Smooth muscle cell (in vitro differentiated cells): ENCODE measurements around the gene HAO2. TPM values are rescaled to one million over a fixed set of nuclear protein-coding genes. Genes with fewer than 3 reads are reported as not detected.
"Not testable (repeated sequence)": the region's sequence is repeated elsewhere in the genome, so short reads cannot be mapped to it uniquely, and the experiment has no call there.

Experiments used
- DNase-seq: peaks from one replicate; lab custom pipeline; 2025; ENCODE audit not compliant: unreplicated experiment; lab: John Stamatoyannopoulos, UW
- H2AFZ ChIP-seq: fragments of 200-600 bp; sonication (generic); 2 replicates; pipeline ENCODE4 v1.6.0; 2016; ENCODE audit warnings: antibody characterized with exemption, low read depth, mild to moderate bottlenecking
- H3F3A ChIP-seq: fragments of 200-600 bp; sonication (generic); 2 replicates; pipeline ENCODE4 v1.6.0; 2017; ENCODE audit warnings: antibody characterized with exemption, low read depth
- H3K27ac ChIP-seq: fragments of 200-600 bp; sonication (generic); 2 replicates; pipeline ENCODE4 v1.5.1; 2016; ENCODE audit warnings: low read depth, mild to moderate bottlenecking
- H3K27me3 ChIP-seq: fragments of 200-600 bp; sonication (generic); 2 replicates; pipeline ENCODE4 v1.6.1; 2016; ENCODE audit warnings: low read depth, mild to moderate bottlenecking
- H3K36me3 ChIP-seq: fragments of 200-600 bp; sonication (generic); 2 replicates; pipeline ENCODE4 v1.5.1; 2016; ENCODE audit warnings: low read depth
- H3K4me1 ChIP-seq: fragments of 200-600 bp; sonication (generic); 2 replicates; pipeline ENCODE4 v1.5.1; 2016; ENCODE audit warnings: low read depth
- H3K4me2 ChIP-seq: fragments of 200-600 bp; sonication (generic); 2 replicates; pipeline ENCODE4 v1.6.0; 2016; ENCODE audit warnings: mild to moderate bottlenecking
- H3K4me3 ChIP-seq: fragments of 200-600 bp; sonication (generic); 2 replicates; pipeline ENCODE4 v1.5.1; 2016; ENCODE audit warnings: mild to moderate bottlenecking
- H3K79me2 ChIP-seq: fragments of 200-600 bp; sonication (generic); 2 replicates; pipeline ENCODE4 v1.6.0; 2016; ENCODE audit warnings: low read depth, mild to moderate bottlenecking
- H3K9ac ChIP-seq: fragments of 200-600 bp; sonication (generic); 2 replicates; pipeline ENCODE4 v1.6.0; 2016; ENCODE audit warnings: low read depth
- H3K9me3 ChIP-seq: fragments of 200-600 bp; sonication (generic); replicated peaks from 2 replicates; pipeline ENCODE4 v1.5.1; 2016; ENCODE audit warnings: low read depth
- H4K20me1 ChIP-seq: fragments of 200-600 bp; sonication (generic); 2 replicates; pipeline ENCODE4 v1.6.0; 2016; ENCODE audit warnings: low read depth
- WGBS: methylation state at CpG from one replicate; pipeline ENCODE4 v1.1.7; 2016; ENCODE audit warnings: low lambda C conversion rate; 5-methylcytosine and 5-hydroxymethylcytosine counted together
- polyA plus RNA-seq: library from polyadenylated mRNA; unstranded; fragments of >200 nt; fragmentation: Nextera tagmentation; extraction: Ambion mirVana; gene quantifications from 2 replicates; pipeline ENCODE4 v1.2.1, GENCODE V29; 2016
- total RNA-seq: library from RNA; depleted of rRNA; stranded (reverse); fragments of >200 nt; gene quantifications from 2 replicates; pipeline ENCODE4 v1.2.3, GENCODE V29; 2014
- TF ChIP-seq, protein P1 (sequence below): fragments of 200-600 bp; sonication (generic); IDR thresholded peaks from 2 replicates; pipeline ENCODE4 v1.5.1; 2017; ENCODE audit warnings: borderline replicate concordance, mild to moderate bottlenecking, antibody characterized with exemption; ENCODE audit not compliant: insufficient read depth, poor library complexity, severe bottlenecking

HAO2 gene
- total and polyA plus RNA-seq, 2 experiments from 2014 or later, result not detected

DNA sequence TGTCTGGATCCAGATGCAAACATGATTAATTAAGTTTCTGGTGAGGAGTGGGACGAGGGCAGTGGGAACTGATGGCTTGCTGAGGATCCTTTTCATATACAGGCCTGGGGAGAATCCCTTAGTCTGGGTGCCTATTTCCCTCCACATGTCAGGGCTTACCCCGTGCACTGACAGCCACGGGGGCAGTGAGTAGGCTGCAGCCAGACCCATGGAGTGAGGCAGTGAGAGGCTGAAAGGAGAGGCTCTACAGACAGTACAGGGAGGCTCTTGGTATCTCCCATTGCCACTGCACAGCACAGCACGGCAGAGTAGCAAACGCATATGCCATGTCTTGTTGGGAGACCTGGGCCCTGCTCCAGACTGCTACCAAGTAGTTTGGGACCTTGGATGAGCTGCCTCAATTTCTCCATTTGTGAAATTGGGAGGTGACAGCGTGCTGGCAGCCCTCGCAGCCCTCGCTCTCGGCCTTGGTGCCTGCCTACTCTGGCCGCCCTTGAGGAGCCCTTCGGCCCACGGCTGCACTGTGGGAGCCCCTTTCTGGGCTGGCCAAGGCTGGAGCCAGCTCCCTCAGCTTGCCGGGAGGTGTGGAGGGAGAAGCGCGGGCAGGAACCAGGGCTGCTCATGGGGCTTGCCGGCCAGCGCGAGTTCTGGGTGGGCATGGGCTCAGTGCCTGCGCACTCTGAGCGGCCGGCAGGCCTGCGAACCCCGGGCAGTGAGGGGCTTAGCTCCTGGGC lies 35.3 kb upstream of the HAO2 start:
- TF ChIP-seq, protein P1, sequence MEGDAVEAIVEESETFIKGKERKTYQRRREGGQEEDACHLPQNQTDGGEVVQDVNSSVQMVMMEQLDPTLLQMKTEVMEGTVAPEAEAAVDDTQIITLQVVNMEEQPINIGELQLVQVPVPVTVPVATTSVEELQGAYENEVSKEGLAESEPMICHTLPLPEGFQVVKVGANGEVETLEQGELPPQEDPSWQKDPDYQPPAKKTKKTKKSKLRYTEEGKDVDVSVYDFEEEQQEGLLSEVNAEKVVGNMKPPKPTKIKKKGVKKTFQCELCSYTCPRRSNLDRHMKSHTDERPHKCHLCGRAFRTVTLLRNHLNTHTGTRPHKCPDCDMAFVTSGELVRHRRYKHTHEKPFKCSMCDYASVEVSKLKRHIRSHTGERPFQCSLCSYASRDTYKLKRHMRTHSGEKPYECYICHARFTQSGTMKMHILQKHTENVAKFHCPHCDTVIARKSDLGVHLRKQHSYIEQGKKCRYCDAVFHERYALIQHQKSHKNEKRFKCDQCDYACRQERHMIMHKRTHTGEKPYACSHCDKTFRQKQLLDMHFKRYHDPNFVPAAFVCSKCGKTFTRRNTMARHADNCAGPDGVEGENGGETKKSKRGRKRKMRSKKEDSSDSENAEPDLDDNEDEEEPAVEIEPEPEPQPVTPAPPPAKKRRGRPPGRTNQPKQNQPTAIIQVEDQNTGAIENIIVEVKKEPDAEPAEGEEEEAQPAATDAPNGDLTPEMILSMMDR, result no peak
- no peaks in the 10 kb centered on the region for H3K9me3 ChIP-seq
- H3K27me3 ChIP-seq, result peaks cover 19% of the 10 kb centered on the region
- H3F3A ChIP-seq, result no peaks in the 10 kb centered on the region
- no peak overlapping the region for H2AFZ ChIP-seq
- H3K27ac ChIP-seq, result no peak overlapping the region
- H3K4me2 ChIP-seq, result no peak overlapping the region
- H3K36me3 ChIP-seq, result no peaks in the 10 kb centered on the region
- no peak overlapping the region for H3K9ac ChIP-seq
- peaks cover 12% of the 10 kb centered on the region for H3K4me1 ChIP-seq
- DNase-seq, result no peak
- H3K4me3 ChIP-seq, result no peak overlapping the region
- 94% methylated on average over 23 of the region's 23 CpGs for WGBS
- H3K79me2 ChIP-seq, result no peaks in the 10 kb centered on the region
- H4K20me1 ChIP-seq, result no peaks in the 10 kb centered on the region

DNA sequence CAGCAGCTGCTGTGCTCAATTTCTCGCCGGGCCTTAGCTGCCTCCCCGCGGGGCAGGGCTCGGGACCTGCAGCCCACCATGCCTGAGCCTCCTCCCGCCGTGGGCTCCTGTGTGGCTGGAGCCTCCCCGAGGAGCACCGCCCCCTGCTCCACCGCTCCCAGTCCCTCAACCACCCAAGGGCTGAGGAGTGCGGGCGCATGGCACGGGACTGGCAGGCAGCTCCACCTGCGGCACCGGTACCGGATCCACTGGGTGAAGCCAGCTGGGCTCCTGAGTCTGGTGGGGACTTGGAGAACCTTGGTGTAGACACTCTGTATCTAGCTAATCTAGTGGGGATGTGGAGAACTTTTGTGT lies 34.7 kb upstream of the HAO2 start:
- not testable (repeated sequence) for H3K36me3 ChIP-seq, H3K9ac ChIP-seq, H2AFZ ChIP-seq, H3F3A ChIP-seq, H3K79me2 ChIP-seq, H4K20me1 ChIP-seq, H3K4me3 ChIP-seq, H3K27ac ChIP-seq, H3K4me2 ChIP-seq, DNase-seq, H3K9me3 ChIP-seq
- Histone ChIP-seq H3K27me3 (peaks cover 14% of the 10 kb centered on the region), H3K4me1 (peaks cover 12% of the 10 kb centered on the region)
- 97% methylated on average over 14 of the region's 16 CpGs for WGBS

DNA sequence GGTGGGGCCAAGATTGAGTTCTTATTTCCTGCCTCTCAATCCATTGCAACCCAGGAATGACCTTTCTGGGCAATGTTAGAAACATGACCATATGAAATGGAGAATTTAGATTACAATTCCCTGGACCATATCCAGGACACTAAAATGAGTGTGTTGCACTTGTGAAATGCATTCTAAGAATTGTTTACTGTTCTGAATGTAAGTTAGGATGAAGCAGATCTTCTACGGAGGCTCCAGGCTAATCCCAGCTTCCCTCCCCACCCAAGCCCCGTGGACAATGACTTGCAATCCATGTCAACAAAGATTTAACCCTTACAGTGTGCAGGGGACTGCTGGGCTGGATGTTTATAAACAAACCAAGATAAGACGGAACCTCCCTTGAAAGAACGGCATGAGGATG lies 31.7 kb upstream of the HAO2 start:
- no peaks in the 10 kb centered on the region for H4K20me1 ChIP-seq
- no peaks in the 10 kb centered on the region for H3F3A ChIP-seq
- H3K4me3 ChIP-seq, result no peak overlapping the region
- TF ChIP-seq, protein P1, result no peak
- 11% methylated on average over 4 of the region's 4 CpGs for WGBS
- H3K36me3 ChIP-seq, result no peaks in the 10 kb centered on the region
- H3K9ac ChIP-seq, result no peak overlapping the region
- peak overlapping the region; percentile 45 for H2AFZ ChIP-seq
- no peak for DNase-seq
- no peaks in the 10 kb centered on the region for H3K79me2 ChIP-seq
- H3K9me3 ChIP-seq, result no peaks in the 10 kb centered on the region
- H3K4me1 ChIP-seq, result peaks cover 8% of the 10 kb centered on the region
- H3K27me3 ChIP-seq, result peaks cover 7% of the 10 kb centered on the region
- no peak overlapping the region for H3K4me2 ChIP-seq
- H3K27ac ChIP-seq, result no peak overlapping the region

DNA sequence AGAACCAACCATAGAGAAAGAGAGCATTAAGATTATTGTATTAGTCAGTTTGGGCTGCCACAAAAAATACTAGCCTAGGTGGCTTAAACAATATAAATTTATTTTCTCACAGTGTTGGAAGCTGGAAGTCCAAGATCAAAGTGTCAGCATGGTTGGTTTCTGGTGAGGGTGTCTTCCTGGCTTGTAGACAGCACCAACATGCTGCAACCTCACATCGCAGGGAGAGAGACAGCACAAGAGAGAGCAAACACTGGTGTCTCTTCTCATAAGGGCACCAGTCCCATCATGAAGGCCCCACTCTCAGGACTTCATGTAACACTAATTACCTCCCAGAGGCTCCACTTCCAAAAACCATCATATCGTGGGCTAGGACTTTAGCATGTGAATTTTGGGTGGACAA lies 30.6 kb upstream of the HAO2 start:
- Histone ChIP-seq H3F3A (no peaks in the 10 kb centered on the region), H3K79me2 (no peaks in the 10 kb centered on the region), H3K9ac (no peak overlapping the region), H2AFZ (no peak overlapping the region), H3K36me3 (no peaks in the 10 kb centered on the region), H3K4me1 (no peaks in the 10 kb centered on the region), H4K20me1 (no peaks in the 10 kb centered on the region), H3K4me2 (no peak overlapping the region), H3K27me3 (no peaks in the 10 kb centered on the region), H3K9me3 (no peaks in the 10 kb centered on the region), H3K27ac (no peak overlapping the region), H3K4me3 (no peak overlapping the region)
- WGBS, result 89% methylated on average over 2 of the region's 2 CpGs
- TF ChIP-seq, protein P1, result no peak
- DNase-seq, result no peak
